PC-9 (cell line): ENCODE measurements around the gene IST1. TPM values are rescaled to one million over a fixed set of nuclear protein-coding genes. Genes with fewer than 3 reads are reported as not detected.

Experiments
- BruUV-seq: library from RNA; stranded (reverse); fragments of 400-500 nt; replicated peaks from 2 replicates; lab custom pipeline; 2021; lab: Mats Ljungman, UMichigan
- CTCF ChIA-PET: fragments of 300-600 bp; sonication (Branson Sonifier 250); formaldehyde crosslinking; loops from one replicate; lab custom pipeline; 2022; ENCODE audit warnings: antibody characterized with exemption; lab: Charles Lee
- POLR2A ChIA-PET: fragments of 300-600 bp; sonication (Branson Sonifier 250); formaldehyde crosslinking; loops from one replicate; lab custom pipeline; 2022; ENCODE audit warnings: antibody characterized with exemption; ENCODE audit not compliant: unreplicated experiment; lab: Charles Lee
- DNase-seq, 2 experiments: peaks; one replicate each; pipeline versions ENCODE4 v3.0.0 to v3.0.0-alpha.2; 2015 to 2022; ENCODE audit warnings: mixed read lengths in 1 of 2
- H2AFZ ChIP-seq: fragments of 200-600 bp; sonication (generic); 2 replicates; pipeline ENCODE4 v1.8.1; 2017; ENCODE audit warnings: antibody characterized with exemption
- H3F3A ChIP-seq: fragments of 200-600 bp; sonication (generic); 2 replicates; pipeline ENCODE4 v1.8.1; 2017; ENCODE audit warnings: antibody characterized with exemption, mild to moderate bottlenecking, low read depth; ENCODE audit not compliant: insufficient read depth
- H3K27ac ChIP-seq: fragments of 200-600 bp; sonication (generic); 2 replicates; pipeline ENCODE4 v1.6.1; 2016; ENCODE audit warnings: mixed run types
- H3K27me3 ChIP-seq: fragments of 200-600 bp; sonication (generic); 2 replicates; pipeline ENCODE4 v1.6.1; 2016; ENCODE audit warnings: low read depth, mixed run types; ENCODE audit not compliant: insufficient read depth
- H3K36me3 ChIP-seq: fragments of 200-600 bp; sonication (generic); 2 replicates; pipeline ENCODE4 v1.6.1; 2016; ENCODE audit warnings: low read depth, mixed run types
- H3K4me1 ChIP-seq: fragments of 200-600 bp; sonication (generic); replicated peaks from 2 replicates; pipeline ENCODE4 v1.6.1; 2016; ENCODE audit warnings: mixed run types; ENCODE audit not compliant: insufficient read depth
- H3K4me2 ChIP-seq: fragments of 200-600 bp; sonication (generic); 2 replicates; pipeline ENCODE4 v1.6.1; 2017; ENCODE audit warnings: mixed run types
- H3K4me3 ChIP-seq: fragments of 200-600 bp; sonication (generic); 2 replicates; pipeline ENCODE4 v1.6.1; 2016; ENCODE audit warnings: mixed run types
- H3K79me2 ChIP-seq: fragments of 200-600 bp; sonication (generic); 2 replicates; pipeline ENCODE4 v1.6.1; 2017; ENCODE audit warnings: low read depth, mixed run types
- H3K9me2 ChIP-seq: fragments of 200-600 bp; sonication (generic); 2 replicates; pipeline ENCODE4 v1.8.1; 2017; ENCODE audit warnings: mild to moderate bottlenecking; ENCODE audit not compliant: insufficient read depth
- H3K9me3 ChIP-seq: fragments of 200-600 bp; sonication (generic); 2 replicates; pipeline ENCODE4 v1.8.1; 2016; ENCODE audit warnings: low read depth; ENCODE audit not compliant: insufficient read depth
- H4K20me1 ChIP-seq: fragments of 200-600 bp; sonication (generic); 2 replicates; pipeline ENCODE4 v1.8.1; 2017; ENCODE audit not compliant: insufficient read depth
- EZH2 ChIP-seq: fragments of 200-600 bp; sonication (generic); IDR thresholded peaks from 2 replicates; pipeline ENCODE4 v1.8.0; 2017; ENCODE audit warnings: antibody characterized with exemption, low read depth
- intact Hi-C: fragments of 100-400 bp; cut with micrococcal nuclease; formaldehyde crosslinking; loops from one replicate; pipeline ENCODE4 v1.10.0; 2022; ENCODE audit not compliant: unreplicated experiment
- total RNA-seq: library from RNA; stranded (reverse); gene quantifications from 2 replicates; pipeline ENCODE4 v1.2.3, GENCODE V29; 2021
- TF ChIP-seq, protein P1 (sequence below): fragments of 200-600 bp; sonication (generic); conservative IDR thresholded peaks from 2 replicates; pipeline ENCODE4 v1.6.1; 2017; ENCODE audit warnings: mixed run types, antibody characterized with exemption, mild to moderate bottlenecking, moderate library complexity

Gene IST1
- total RNA-seq, 1 experiment from 2014 or later: 177 TPM

GRCh38 chr16:71961066-71962039 lies 66.0 kb downstream of the IST1 start:
- ChIA-PET CTCF (interaction anchor here (0.6 to 1.5 kb wide), 6 partner anchors 22 to 181 kb away, joined by 3 to 11 read pairs (median 4); no protein-coding TSS in a partner anchor), POLR2A (interaction anchor here (0.6 kb wide), 1 partner anchor 120 kb away, joined by 4 read pairs; no protein-coding TSS in a partner anchor)
- TF ChIP-seq, protein P1, sequence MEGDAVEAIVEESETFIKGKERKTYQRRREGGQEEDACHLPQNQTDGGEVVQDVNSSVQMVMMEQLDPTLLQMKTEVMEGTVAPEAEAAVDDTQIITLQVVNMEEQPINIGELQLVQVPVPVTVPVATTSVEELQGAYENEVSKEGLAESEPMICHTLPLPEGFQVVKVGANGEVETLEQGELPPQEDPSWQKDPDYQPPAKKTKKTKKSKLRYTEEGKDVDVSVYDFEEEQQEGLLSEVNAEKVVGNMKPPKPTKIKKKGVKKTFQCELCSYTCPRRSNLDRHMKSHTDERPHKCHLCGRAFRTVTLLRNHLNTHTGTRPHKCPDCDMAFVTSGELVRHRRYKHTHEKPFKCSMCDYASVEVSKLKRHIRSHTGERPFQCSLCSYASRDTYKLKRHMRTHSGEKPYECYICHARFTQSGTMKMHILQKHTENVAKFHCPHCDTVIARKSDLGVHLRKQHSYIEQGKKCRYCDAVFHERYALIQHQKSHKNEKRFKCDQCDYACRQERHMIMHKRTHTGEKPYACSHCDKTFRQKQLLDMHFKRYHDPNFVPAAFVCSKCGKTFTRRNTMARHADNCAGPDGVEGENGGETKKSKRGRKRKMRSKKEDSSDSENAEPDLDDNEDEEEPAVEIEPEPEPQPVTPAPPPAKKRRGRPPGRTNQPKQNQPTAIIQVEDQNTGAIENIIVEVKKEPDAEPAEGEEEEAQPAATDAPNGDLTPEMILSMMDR: peak; percentile 89
- no peak for TF ChIP-seq EZH2
- no peak overlapping the region for H2AFZ ChIP-seq
- H3K4me3 ChIP-seq: no peak overlapping the region
- peak; percentile 48 to 75 for DNase-seq
- H3K27ac ChIP-seq: no peak overlapping the region
- H3K9me2 ChIP-seq: no peaks in the 10 kb centered on the region
- BruUV-seq: no TSS peak
- H3K79me2 ChIP-seq: no peaks in the 10 kb centered on the region
- no peaks in the 10 kb centered on the region for H3K27me3 ChIP-seq
- intact Hi-C loops: loop anchor here (1.0 to 5.0 kb wide), 2 partner anchors 79 to 214 kb away; no protein-coding TSS in a partner anchor
- no peaks in the 10 kb centered on the region for H3F3A ChIP-seq
- H3K4me2 ChIP-seq: no peak overlapping the region
- no peaks in the 10 kb centered on the region for H3K9me3 ChIP-seq
- H3K4me1 ChIP-seq: no peaks in the 10 kb centered on the region
- no peaks in the 10 kb centered on the region for H4K20me1 ChIP-seq
- H3K36me3 ChIP-seq: no peaks in the 10 kb centered on the region

- Histone ChIP-seq H3F3A (no peaks in the 10 kb centered on the region), H3K4me1 (no peaks in the 10 kb centered on the region), H3K36me3 (no peaks in the 10 kb centered on the region), H4K20me1 (no peaks in the 10 kb centered on the region), H3K27me3 (no peaks in the 10 kb centered on the region), H3K4me2 (no peak overlapping the region), H3K79me2 (no peaks in the 10 kb centered on the region), H3K4me3 (no peak overlapping the region), H3K27ac (no peak overlapping the region), H3K9me3 (no peaks in the 10 kb centered on the region), H3K9me2 (no peaks in the 10 kb centered on the region), H2AFZ (no peak overlapping the region)
- no peak for TF ChIP-seq EZH2
- TF ChIP-seq, protein P1: no peak
- intact Hi-C loops: loop anchor here (5.0 kb wide), 1 partner anchor 216 kb away; no protein-coding TSS in a partner anchor
- POLR2A ChIA-PET: interaction anchor here (0.7 kb wide), 1 partner anchor 150 kb away, joined by 4 read pairs; no protein-coding TSS in a partner anchor
- BruUV-seq: no TSS peak
- no peak for DNase-seq
- CTCF ChIA-PET: interaction anchor here (0.6 kb wide), 2 partner anchors 82 to 128 kb away, joined by 3 to 12 read pairs; no protein-coding TSS in a partner anchor
These were observed 68.0 kb downstream of the IST1 start for GRCh38 chr16:71963125-71963875.

GRCh38 chr16:71965223-71965622 lies 69.9 kb downstream of the IST1 start:
- CTCF ChIA-PET: no interaction called here

More at GRCh38 chr16:71965223-71965622, 69.9 kb downstream of the IST1 start:
- Histone ChIP-seq H3K4me1 (no peaks in the 10 kb centered on the region), H2AFZ (no peak overlapping the region), H3F3A (no peaks in the 10 kb centered on the region), H3K27me3 (no peaks in the 10 kb centered on the region), H3K9me3 (no peaks in the 10 kb centered on the region), H3K9me2 (no peaks in the 10 kb centered on the region), H3K36me3 (no peaks in the 10 kb centered on the region), H3K4me3 (no peak overlapping the region), H3K79me2 (no peaks in the 10 kb centered on the region), H3K27ac (no peak overlapping the region), H3K4me2 (no peak overlapping the region), H4K20me1 (no peaks in the 10 kb centered on the region)
- POLR2A ChIA-PET: no interaction called here
- no peak for TF ChIP-seq EZH2
- TF ChIP-seq, protein P1: no peak
- BruUV-seq: no TSS peak
- intact Hi-C loops: no loop called here
- no peak for DNase-seq
